Osteoblast (primary cell): Measurements from ENCODE around the gene TRAF3IP3. TPM values are rescaled to one million over a fixed set of nuclear protein-coding genes. Genes with fewer than 3 reads are reported as not detected.

Experiments
- DNase-seq: peaks from one replicate; pipeline ENCODE4 v3.0.0; 2011; ENCODE audit warnings: low spot score, mixed read lengths; ENCODE audit not compliant: insufficient read length; ENCODE audit errors: missing footprints
- H2AFZ ChIP-seq: 2 replicates; pipeline ENCODE4 v1.6.0; 2011; ENCODE audit warnings: mild to moderate bottlenecking, low read length
- H3K27ac ChIP-seq: 2 replicates; pipeline ENCODE4 v1.5.1; 2011; ENCODE audit warnings: mild to moderate bottlenecking, low read depth, low read length, moderate library complexity
- H3K27me3 ChIP-seq: 2 replicates; pipeline ENCODE4 v1.6.0; 2012; ENCODE audit warnings: mild to moderate bottlenecking, control low read depth, inconsistent platforms, low read length, moderate library complexity; ENCODE audit not compliant: insufficient read depth
- H3K36me3 ChIP-seq: 2 replicates; pipeline ENCODE4 v1.5.1; 2011; ENCODE audit warnings: mild to moderate bottlenecking, low read length, control low read depth, moderate library complexity; ENCODE audit not compliant: insufficient read depth
- H3K4me1 ChIP-seq: 2 replicates; pipeline ENCODE4 v1.5.1; 2011; ENCODE audit warnings: mild to moderate bottlenecking, low read length, control low read depth, moderate library complexity; ENCODE audit not compliant: insufficient read depth
- H3K4me2 ChIP-seq: 2 replicates; pipeline ENCODE4 v1.6.0; 2011; ENCODE audit warnings: mild to moderate bottlenecking, low read length; ENCODE audit not compliant: insufficient read depth
- H3K4me3 ChIP-seq: fragments of 200-600 bp; sonication (generic); 3 replicates; pipeline ENCODE4 v1.5.1; 2012; ENCODE audit warnings: mild to moderate bottlenecking, low read length, inconsistent platforms; ENCODE audit not compliant: insufficient read depth
- H3K79me2 ChIP-seq: 2 replicates; pipeline ENCODE4 v1.6.0; 2012; ENCODE audit warnings: mild to moderate bottlenecking, low read length, control low read depth, inconsistent platforms; ENCODE audit not compliant: insufficient read depth
- H3K9me3 ChIP-seq: 2 replicates; pipeline ENCODE4 v1.5.1; 2011; ENCODE audit warnings: low read depth, low read length, control low read depth
- H4K20me1 ChIP-seq: 2 replicates; pipeline ENCODE4 v1.6.0; 2012; ENCODE audit warnings: mild to moderate bottlenecking, low read length, control low read depth; ENCODE audit not compliant: insufficient read depth
- total RNA-seq: library from RNA; depleted of rRNA; stranded (reverse); fragments of >200 nt; gene quantifications from 2 replicates; pipeline ENCODE4 v1.2.3, GENCODE V29; 2012
- TF ChIP-seq, protein P1 (sequence below): IDR thresholded peaks from 2 replicates; pipeline ENCODE4 v1.5.1; 2011; ENCODE audit warnings: mild to moderate bottlenecking, low read depth, low read length, moderate library complexity; ENCODE audit errors: extremely low read depth

The TRAF3IP3 gene
- total RNA-seq, 1 donor, result not detected

DNA sequence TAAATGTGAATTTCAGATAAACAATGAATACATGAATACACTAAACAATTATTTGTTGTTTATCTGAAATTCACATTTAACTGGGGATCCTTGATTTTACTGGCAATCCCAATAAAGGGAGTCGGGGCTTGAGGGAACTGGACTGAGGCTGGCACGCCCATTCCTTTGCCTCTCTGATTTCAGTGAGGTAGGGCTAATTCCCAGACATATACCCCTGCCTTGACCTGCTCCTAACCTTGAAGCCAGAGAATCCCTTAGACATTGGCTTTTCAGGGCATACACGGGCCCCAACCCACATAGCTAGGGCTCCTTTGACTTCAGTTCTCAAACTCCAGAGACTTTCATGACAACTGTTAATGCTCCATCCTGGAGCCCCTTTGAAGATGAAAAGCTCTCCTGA lies 61.1 kb downstream of the TRAF3IP3 start:
- no peak overlapping the region for H3K4me2 ChIP-seq
- no peaks in the 10 kb centered on the region for H3K27me3 ChIP-seq
- TF ChIP-seq, protein P1, sequence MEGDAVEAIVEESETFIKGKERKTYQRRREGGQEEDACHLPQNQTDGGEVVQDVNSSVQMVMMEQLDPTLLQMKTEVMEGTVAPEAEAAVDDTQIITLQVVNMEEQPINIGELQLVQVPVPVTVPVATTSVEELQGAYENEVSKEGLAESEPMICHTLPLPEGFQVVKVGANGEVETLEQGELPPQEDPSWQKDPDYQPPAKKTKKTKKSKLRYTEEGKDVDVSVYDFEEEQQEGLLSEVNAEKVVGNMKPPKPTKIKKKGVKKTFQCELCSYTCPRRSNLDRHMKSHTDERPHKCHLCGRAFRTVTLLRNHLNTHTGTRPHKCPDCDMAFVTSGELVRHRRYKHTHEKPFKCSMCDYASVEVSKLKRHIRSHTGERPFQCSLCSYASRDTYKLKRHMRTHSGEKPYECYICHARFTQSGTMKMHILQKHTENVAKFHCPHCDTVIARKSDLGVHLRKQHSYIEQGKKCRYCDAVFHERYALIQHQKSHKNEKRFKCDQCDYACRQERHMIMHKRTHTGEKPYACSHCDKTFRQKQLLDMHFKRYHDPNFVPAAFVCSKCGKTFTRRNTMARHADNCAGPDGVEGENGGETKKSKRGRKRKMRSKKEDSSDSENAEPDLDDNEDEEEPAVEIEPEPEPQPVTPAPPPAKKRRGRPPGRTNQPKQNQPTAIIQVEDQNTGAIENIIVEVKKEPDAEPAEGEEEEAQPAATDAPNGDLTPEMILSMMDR, result no peak
- no peak overlapping the region for H2AFZ ChIP-seq
- H3K4me1 ChIP-seq, result no peaks in the 10 kb centered on the region
- no peak overlapping the region for H3K4me3 ChIP-seq
- H3K36me3 ChIP-seq, result no peaks in the 10 kb centered on the region
- H3K79me2 ChIP-seq, result no peaks in the 10 kb centered on the region
- H3K27ac ChIP-seq, result no peak overlapping the region
- H4K20me1 ChIP-seq, result no peaks in the 10 kb centered on the region
- DNase-seq, result peak; percentile 78
- H3K9me3 ChIP-seq, result no peaks in the 10 kb centered on the region

DNA sequence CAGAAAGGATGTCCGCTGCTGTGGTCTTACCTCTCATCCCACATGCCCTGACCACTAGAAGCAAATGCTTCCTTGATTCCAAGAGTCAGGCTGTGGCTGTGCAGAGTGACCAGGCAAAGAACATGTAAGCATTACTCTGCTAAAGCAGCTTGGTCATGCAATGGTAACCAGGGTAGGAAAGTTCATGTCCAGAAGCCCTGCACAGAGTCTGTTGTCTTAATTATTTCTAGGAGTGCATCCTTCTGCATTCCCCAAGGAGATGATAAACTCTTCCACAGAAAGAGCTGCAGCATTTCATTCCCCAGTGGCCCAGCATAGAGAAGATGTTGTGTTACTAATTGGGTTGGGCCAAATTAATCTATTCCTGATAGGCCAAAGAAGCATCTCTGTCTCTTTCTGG lies 61.8 kb downstream of the TRAF3IP3 start:
- Histone ChIP-seq H3K4me1 (peaks cover 1% of the 10 kb centered on the region), H3K79me2 (no peaks in the 10 kb centered on the region), H3K27me3 (no peaks in the 10 kb centered on the region), H2AFZ (no peak overlapping the region), H3K27ac (no peak overlapping the region), H3K9me3 (no peaks in the 10 kb centered on the region), H4K20me1 (no peaks in the 10 kb centered on the region), H3K4me2 (no peak overlapping the region), H3K4me3 (no peak overlapping the region), H3K36me3 (no peaks in the 10 kb centered on the region)
- DNase-seq, result no peak
- TF ChIP-seq, protein P1, result no peak

GRCh38 chr1:209819058-209819457 lies 63.2 kb downstream of the TRAF3IP3 start:
- no peak overlapping the region for H3K27ac ChIP-seq
- H3K79me2 ChIP-seq, result no peaks in the 10 kb centered on the region
- H3K4me2 ChIP-seq, result no peak overlapping the region
- H3K36me3 ChIP-seq, result no peaks in the 10 kb centered on the region
- no peaks in the 10 kb centered on the region for H4K20me1 ChIP-seq
- H3K27me3 ChIP-seq, result no peaks in the 10 kb centered on the region
- H2AFZ ChIP-seq, result no peak overlapping the region
- no peak for DNase-seq
- H3K9me3 ChIP-seq, result no peaks in the 10 kb centered on the region
- H3K4me3 ChIP-seq, result no peak overlapping the region
- peaks cover 13% of the 10 kb centered on the region for H3K4me1 ChIP-seq
- TF ChIP-seq, protein P1, result no peak

GRCh38 chr1:209820986-209821385 lies 65.1 kb downstream of the TRAF3IP3 start:
- no peaks in the 10 kb centered on the region for H3K36me3 ChIP-seq
- no peaks in the 10 kb centered on the region for H4K20me1 ChIP-seq
- H3K4me1 ChIP-seq, result peaks cover 14% of the 10 kb centered on the region
- H3K27me3 ChIP-seq, result no peaks in the 10 kb centered on the region
- H3K9me3 ChIP-seq, result no peaks in the 10 kb centered on the region
- no peak for DNase-seq
- peak overlapping the region; percentile 8 for H2AFZ ChIP-seq
- H3K4me3 ChIP-seq, result no peak overlapping the region
- TF ChIP-seq, protein P1, result no peak
- no peak overlapping the region for H3K4me2 ChIP-seq
- H3K27ac ChIP-seq, result no peak overlapping the region
- H3K79me2 ChIP-seq, result no peaks in the 10 kb centered on the region
